KG1 (cell line): Measurements from ENCODE around the gene EYS.

ENCODE experiments used
- DNase-seq: peaks from one replicate; lab custom pipeline; 2025; lab: John Stamatoyannopoulos, UW

EYS gene

GRCh38 chr6:63734923-63735322 is 1972.1 kb downstream of the EYS start:
- no peak for DNase-seq

GRCh38 chr6:63732336-63732735 is 1974.7 kb downstream of the EYS start:
- no peak for DNase-seq

- DNase-seq: no peak
Observed at GRCh38 chr6:63731930-63732329, 1975.1 kb downstream of the EYS start.

GRCh38 chr6:63730311-63730710 is 1976.7 kb downstream of the EYS start:
- no peak for DNase-seq

- no peak for DNase-seq
Observed at GRCh38 chr6:63724721-63725120, 1982.3 kb downstream of the EYS start.

GRCh38 chr6:63721181-63721580 is 1985.8 kb downstream of the EYS start:
- DNase-seq: no peak

GRCh38 chr6:63716169-63716568 is 1990.9 kb downstream of the EYS start:
- no peak for DNase-seq

GRCh38 chr6:63714091-63714490 is 1992.9 kb downstream of the EYS start:
- no peak for DNase-seq

- DNase-seq: no peak
Observed at GRCh38 chr6:63713332-63713731, 1993.7 kb downstream of the EYS start.

GRCh38 chr6:63709148-63709547 is 1997.9 kb downstream of the EYS start:
- DNase-seq: no peak

GRCh38 chr6:63708631-63709030 is 1998.4 kb downstream of the EYS start:
- DNase-seq: no peak

- DNase-seq: no peak
Observed at GRCh38 chr6:63706630-63707029, 2000.4 kb downstream of the EYS start.

GRCh38 chr6:63705707-63706106 is 2001.3 kb downstream of the EYS start:
- no peak for DNase-seq

GRCh38 chr6:63690221-63690620 is 2016.8 kb downstream of the EYS start:
- DNase-seq: no peak

GRCh38 chr6:63689421-63689820 is 2017.6 kb downstream of the EYS start:
- no peak for DNase-seq

- no peak for DNase-seq
Observed at GRCh38 chr6:63685446-63686379, 2021.3 kb downstream of the EYS start.

GRCh38 chr6:63683071-63683603 is 2023.9 kb downstream of the EYS start:
- DNase-seq: no peak

GRCh38 chr6:63677282-63677681 is 2029.7 kb downstream of the EYS start:
- no peak for DNase-seq

- DNase-seq: no peak
Observed at GRCh38 chr6:63676412-63677114, 2030.5 kb downstream of the EYS start.

- DNase-seq: no peak
Observed at GRCh38 chr6:63675138-63675537, 2031.9 kb downstream of the EYS start.

GRCh38 chr6:63674635-63675034 is 2032.4 kb downstream of the EYS start:
- no peak for DNase-seq

GRCh38 chr6:63673692-63674091 is 2033.3 kb downstream of the EYS start:
- DNase-seq: no peak

- no peak for DNase-seq
Observed at GRCh38 chr6:63672582-63673129, 2034.4 kb downstream of the EYS start.
